Lung (tissue), 12 donors: ENCODE results near the gene PLEK. TPM values are rescaled to one million over a fixed set of nuclear protein-coding genes. Genes with fewer than 3 reads are reported as not detected.

ENCODE experiments used
- ATAC-seq: fragments of 200-7000 bp; cut with Tn5 transposase; one replicate; pipeline ENCODE4 v1.9.1; 2020; ENCODE audit warnings: moderate number of reproducible peaks; ENCODE audit not compliant: insufficient read depth, low FRiP score
- DNase-seq, 3 donors: peaks; one replicate each; pipeline ENCODE4 v3.0.0-alpha.2; 2013 to 2017
- H3K27ac ChIP-seq, 2 donors: one replicate each; pipeline ENCODE4 v1.5.1; 2013; ENCODE audit warnings: mild to moderate bottlenecking in 2 of 2, moderate library complexity in 2 of 2, control low read depth in 1 of 2, inconsistent platforms in 1 of 2, low read depth in 1 of 2, low read length in 1 of 2
- H3K27me3 ChIP-seq, 3 donors: one replicate each; pipeline ENCODE4 v1.5.1; 2013; ENCODE audit warnings: low read length in 2 of 3; ENCODE audit not compliant: control insufficient read depth in 3 of 3, insufficient read depth in 3 of 3
- H3K36me3 ChIP-seq, 4 donors: one replicate each; pipeline ENCODE4 v1.5.1; 2013; ENCODE audit warnings: low read length in 4 of 4, mild to moderate bottlenecking in 1 of 4, moderate library complexity in 1 of 4; ENCODE audit not compliant: control insufficient read depth in 4 of 4, insufficient read depth in 4 of 4
- H3K4me1 ChIP-seq, 5 donors: one replicate each; pipeline ENCODE4 v1.5.1; 2013; ENCODE audit warnings: low read length in 5 of 5, mild to moderate bottlenecking in 2 of 5, moderate library complexity in 1 of 5; ENCODE audit not compliant: control insufficient read depth in 5 of 5, insufficient read depth in 5 of 5
- H3K4me3 ChIP-seq: one replicate; pipeline ENCODE4 v1.5.1; 2013; ENCODE audit warnings: mild to moderate bottlenecking, control low read depth, moderate library complexity
- H3K9ac ChIP-seq, 2 donors: one replicate each; pipeline ENCODE4 v1.5.1; 2013; ENCODE audit warnings: low read length in 2 of 2, control low read depth in 1 of 2; ENCODE audit not compliant: insufficient read depth in 1 of 2
- H3K9me3 ChIP-seq, 4 donors: one replicate each; pipeline ENCODE4 v1.5.1; 2013; ENCODE audit warnings: low read length in 3 of 4, mild to moderate bottlenecking in 1 of 4, moderate library complexity in 1 of 4; ENCODE audit not compliant: control insufficient read depth in 4 of 4, insufficient read depth in 3 of 4
- CTCF ChIP-seq: IDR thresholded peaks from 2 replicates; pipeline ENCODE4 v1.5.1; 2012; ENCODE audit warnings: mild to moderate bottlenecking; ENCODE audit errors: control extremely low read depth, extremely low read depth
- WGBS, 2 donors: extraction: QIAGEN DNeasy Blood & Tissue Kit; methylation state at CpG; one replicate each; pipeline ENCODE4 v1.1.7; 2013; 5-methylcytosine and 5-hydroxymethylcytosine counted together
- polyA plus RNA-seq, 2 donors: library from polyadenylated mRNA; stranded (reverse); fragments of 200-250 nt; gene quantifications; one replicate each; pipeline ENCODE4 v1.2.1, GENCODE V29; 2013
- total RNA-seq, 2 donors: library from RNA; depleted of rRNA in 1 of 2; stranded (reverse); fragments of >200 nt in 1 of 2; gene quantifications; one replicate each; pipeline ENCODE4 v1.2.1, GENCODE V29; 2014 to 2021
- donor health status: control.
- donor health status: control.
- donor health status: Bipolar disorder and iron deficiency.
- donor health status: healthy.
- donor health status: DM: yes; HTN: yes; CAD: no.

The PLEK gene
- total and polyA plus RNA-seq, 4 donors, result 8.2 to 181 (median 27.4) TPM

DNA sequence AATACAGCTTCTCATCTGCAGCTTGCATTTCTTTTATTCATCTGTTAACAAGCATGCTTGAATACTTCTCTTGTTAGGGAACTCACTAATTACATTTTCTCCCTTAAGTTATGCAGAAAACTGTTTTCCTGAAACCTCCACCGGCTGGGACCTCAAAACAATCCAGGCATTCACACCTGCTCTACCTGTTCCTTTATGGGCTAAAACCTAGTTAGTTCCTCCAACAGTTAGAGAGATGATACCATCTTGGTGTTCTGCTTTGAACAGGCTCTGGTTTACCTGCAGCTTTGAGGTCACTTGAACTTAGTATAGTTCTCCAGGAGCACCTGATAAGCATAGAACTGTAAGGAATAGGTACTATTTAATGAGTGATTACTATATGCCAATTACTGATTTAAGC, 6.1 kb downstream of the PLEK start:
- Histone ChIP-seq H3K27me3 (no peaks in the 10 kb centered on the region), H3K9me3 (peaks cover 0 to 2% (median 0%) of the 10 kb centered on the region in 4 donors), H3K4me1 (no peaks in the 10 kb centered on the region), H3K27ac (no peak overlapping the region), H3K9ac (no peak overlapping the region), H3K36me3 (no peaks in the 10 kb centered on the region), H3K4me3 (no peak overlapping the region)
- ATAC-seq (no peak), DNase-seq (no peak)
- TF ChIP-seq CTCF, result no peak
- 48 to 50% methylated on average over 1 of the region's 1 CpG for WGBS, 2 donors

DNA sequence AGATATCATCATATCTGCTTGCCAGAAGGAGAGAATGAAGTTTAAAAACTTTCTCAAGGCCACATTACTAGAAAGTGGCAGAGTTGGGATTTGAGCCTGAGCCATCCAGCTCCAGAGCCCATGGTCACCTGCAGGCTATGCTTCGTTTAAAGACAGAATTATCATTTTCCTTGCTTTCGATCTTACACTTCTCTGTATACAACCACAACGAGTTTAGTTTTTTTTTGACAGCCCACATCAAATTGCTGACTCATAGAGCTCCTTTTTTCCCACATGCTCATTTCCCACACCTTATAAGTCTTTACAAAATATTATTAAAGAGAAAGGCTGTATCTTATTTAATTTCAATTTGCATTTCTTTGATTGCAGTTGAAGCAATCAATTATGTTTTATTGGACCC, 6.5 kb downstream of the PLEK start:
- Histone ChIP-seq H3K27ac (no peak overlapping the region), H3K4me1 (no peaks in the 10 kb centered on the region), H3K36me3 (no peaks in the 10 kb centered on the region), H3K4me3 (no peak overlapping the region), H3K9me3 (peaks cover 0 to 2% (median 0%) of the 10 kb centered on the region in 4 donors), H3K9ac (no peak overlapping the region), H3K27me3 (no peaks in the 10 kb centered on the region)
- DNase-seq (no peak), ATAC-seq (no peak)
- WGBS, 2 donors, result 18 to 48% methylated on average over 3 of the region's 3 CpGs
- TF ChIP-seq CTCF, result no peak

DNA sequence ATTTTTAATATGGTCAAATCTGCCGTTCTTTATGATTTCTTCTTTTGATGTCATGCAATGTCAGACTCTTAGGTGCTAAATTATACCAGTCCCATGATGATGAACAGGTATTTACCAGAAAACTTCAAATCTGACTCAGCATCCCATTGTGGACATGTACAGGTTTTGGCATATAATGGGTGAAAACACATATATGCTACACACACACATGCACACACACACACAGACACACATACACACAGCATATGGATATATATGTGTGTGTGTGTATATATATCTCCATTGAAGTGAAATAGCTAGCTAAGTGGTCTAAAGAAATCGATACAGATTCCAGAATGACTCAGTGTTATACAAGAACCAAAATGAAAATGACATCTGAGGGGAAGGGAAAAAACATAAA, 7.4 kb downstream of the PLEK start:
- Histone ChIP-seq H3K4me3 (no peak overlapping the region), H3K4me1 (no peaks in the 10 kb centered on the region), H3K9ac (no peak overlapping the region), H3K36me3 (no peaks in the 10 kb centered on the region), H3K9me3 (peaks cover 0 to 2% (median 0%) of the 10 kb centered on the region in 4 donors), H3K27me3 (no peaks in the 10 kb centered on the region), H3K27ac (no peak overlapping the region)
- TF ChIP-seq CTCF, result no peak
- ATAC-seq, result no peak
- no peak for DNase-seq
- 87 to 90% methylated on average over 2 of the region's 2 CpGs for WGBS, 2 donors

GRCh38 chr2:68374184-68374583, 9.1 kb downstream of the PLEK start:
- 92 to 97% methylated on average over 2 of the region's 2 CpGs for WGBS, 2 donors
- Histone ChIP-seq H3K27ac (no peak overlapping the region), H3K27me3 (no peaks in the 10 kb centered on the region), H3K4me1 (no peaks in the 10 kb centered on the region), H3K9ac (no peak overlapping the region), H3K9me3 (peaks cover 0 to under 1% (median 0%) of the 10 kb centered on the region in 4 donors), H3K4me3 (no peak overlapping the region), H3K36me3 (no peaks in the 10 kb centered on the region)
- DNase-seq, result no peak
- TF ChIP-seq CTCF, result no peak
- no peak for ATAC-seq
